ENCODE measurements around the gene CYTIP.

Gene CYTIP

GRCh38 chr2:157395811-157396210 lies 48.1 kb downstream of the CYTIP start:
- Histone ChIP-seq H3K36me3 (ENCODE audit: insufficient read depth, low read length) (no peaks in the 10 kb centered on the region), H3K4me2 (ENCODE audit: low read length) (no peak overlapping the region), H3K4me3 (ENCODE audit: low read depth, low read length, poor library complexity, severe bottlenecking) (no peak overlapping the region), H3F3A (ENCODE audit: insufficient read depth, low read length) (no peaks in the 10 kb centered on the region), H3K9me3 (ENCODE audit: low read length) (no peaks in the 10 kb centered on the region), H3K27ac (ENCODE audit: low read depth, low read length, poor library complexity, severe bottlenecking) (no peak overlapping the region), H3K9me2 (ENCODE audit: low read depth, low read length) (no peaks in the 10 kb centered on the region), H3K79me2 (ENCODE audit: insufficient read depth, low read length) (no peaks in the 10 kb centered on the region), H3K27me3 (ENCODE audit: insufficient read depth, low read length) (no peaks in the 10 kb centered on the region), H3K4me1 (ENCODE audit: insufficient read depth, low read length, severe bottlenecking) (no peaks in the 10 kb centered on the region), H2AFZ (ENCODE audit: low read length) (no peak overlapping the region), H4K20me1 (ENCODE audit: insufficient read depth, low read length) (no peaks in the 10 kb centered on the region), H3K9ac (ENCODE audit: low read length) (no peak overlapping the region)
- TF ChIP-seq CTCF (IDR thresholded peaks at IDR 0.05; ENCODE audit: low read length) = no peak
- TF ChIP-seq EZH2 (IDR thresholded peaks at IDR 0.05; ENCODE audit: borderline replicate concordance, low read length) = no peak

- Histone ChIP-seq H3K9me3 (ENCODE audit: low read length) (0 out of 2 replicates have a peak, but pooled peaks cover 3% of the 10 kb centered on the region), H3K36me3 (ENCODE audit: insufficient read depth, low read length) (no peaks in the 10 kb centered on the region), H3K79me2 (ENCODE audit: insufficient read depth, low read length) (no peaks in the 10 kb centered on the region), H3K9me2 (ENCODE audit: low read depth, low read length) (no peaks in the 10 kb centered on the region), H2AFZ (ENCODE audit: low read length) (no peak overlapping the region), H3K9ac (ENCODE audit: low read length) (no peak overlapping the region), H3K27me3 (ENCODE audit: insufficient read depth, low read length) (no peaks in the 10 kb centered on the region), H3K27ac (ENCODE audit: low read depth, low read length, poor library complexity, severe bottlenecking) (no peak overlapping the region), H3F3A (ENCODE audit: insufficient read depth, low read length) (no peaks in the 10 kb centered on the region), H4K20me1 (ENCODE audit: insufficient read depth, low read length) (no peaks in the 10 kb centered on the region), H3K4me3 (ENCODE audit: low read depth, low read length, poor library complexity, severe bottlenecking) (no peak overlapping the region), H3K4me2 (ENCODE audit: low read length) (no peak overlapping the region), H3K4me1 (ENCODE audit: insufficient read depth, low read length, severe bottlenecking) (no peaks in the 10 kb centered on the region)
- TF ChIP-seq CTCF (IDR thresholded peaks at IDR 0.05; ENCODE audit: low read length) = no peak
- TF ChIP-seq EZH2 (IDR thresholded peaks at IDR 0.05; ENCODE audit: borderline replicate concordance, low read length) = no peak
Observed at GRCh38 chr2:157394928-157395327, 49.0 kb downstream of the CYTIP start.

GRCh38 chr2:157393348-157393747 lies 50.5 kb downstream of the CYTIP start:
- no peak overlapping the region for H3K4me3 ChIP-seq (ENCODE audit: low read depth, low read length, poor library complexity, severe bottlenecking)
- no peak overlapping the region for H2AFZ ChIP-seq (ENCODE audit: low read length)
- no peaks in the 10 kb centered on the region for H3K27me3 ChIP-seq (ENCODE audit: insufficient read depth, low read length)
- H3F3A ChIP-seq (ENCODE audit: insufficient read depth, low read length) = no peaks in the 10 kb centered on the region
- H3K27ac ChIP-seq (ENCODE audit: low read depth, low read length, poor library complexity, severe bottlenecking) = no peak overlapping the region
- H3K36me3 ChIP-seq (ENCODE audit: insufficient read depth, low read length) = no peaks in the 10 kb centered on the region
- no peaks in the 10 kb centered on the region for H3K9me2 ChIP-seq (ENCODE audit: low read depth, low read length)
- TF ChIP-seq EZH2 (IDR thresholded peaks at IDR 0.05; ENCODE audit: borderline replicate concordance, low read length) (no peak), CTCF (IDR thresholded peaks at IDR 0.05; ENCODE audit: low read length) (no peak)
- H3K79me2 ChIP-seq (ENCODE audit: insufficient read depth, low read length) = no peaks in the 10 kb centered on the region
- no peak overlapping the region for H3K4me2 ChIP-seq (ENCODE audit: low read length)
- H3K9me3 ChIP-seq (ENCODE audit: low read length) = 0 out of 2 replicates have a peak, but pooled peaks cover 3% of the 10 kb centered on the region
- H4K20me1 ChIP-seq (ENCODE audit: insufficient read depth, low read length) = no peaks in the 10 kb centered on the region
- no peak overlapping the region for H3K9ac ChIP-seq (ENCODE audit: low read length)
- no peaks in the 10 kb centered on the region for H3K4me1 ChIP-seq (ENCODE audit: insufficient read depth, low read length, severe bottlenecking)
